K562 (cell line): ENCODE measurements around the gene HSPA4. TPM values are rescaled to one million over a fixed set of nuclear protein-coding genes. Genes with fewer than 3 reads are reported as not detected.
A peak's percentile ranks its signal among the peaks of the same experiment; 100 is the strongest.

ENCODE experiments used
- BRD4 ChIP-seq: fragments of 200-600 bp; sonication (generic); IDR thresholded peaks from 2 replicates; pipeline ENCODE4 v1.6.1; 2017; ENCODE audit warnings: inconsistent platforms
- L3MBTL2 ChIP-seq: fragments of 450-650 bp; IDR thresholded peaks from 2 replicates; pipeline ENCODE4 v1.6.1; 2016; ENCODE audit warnings: mild to moderate bottlenecking, moderate library complexity
- MAFF ChIP-seq: IDR thresholded peaks from 2 replicates; pipeline ENCODE4 v1.6.1; 2012; ENCODE audit warnings: low read length, improper control_type of control experiment
- NR2C2 ChIP-seq, 2 experiments: fragments of 200-800 bp in 1 of 2; sonication (Bioruptor generic) in 1 of 2; sonication (generic) in 1 of 2; formaldehyde crosslinking in 1 of 2; IDR thresholded peaks; 2 replicates each; pipeline versions ENCODE4 v1.6.1 to v1.8.0; 2016 to 2022; ENCODE audit warnings: mild to moderate bottlenecking in 1 of 2, missing compliant biosample characterization in 1 of 2, missing genetic modification characterization in 1 of 2, missing genetic modification reagents in 1 of 2
- polyA plus RNA-seq, 8 experiments: library from polyadenylated mRNA; depleted of rRNA in 4 of 8; stranded (reverse) in 5 of 8; unstranded in 3 of 8; fragments of >200 nt; fragmentation: Nextera tagmentation in 2 of 8; fragmentation: Illumina TruSeq in 1 of 8; extraction: Ambion mirVana in 2 of 8; extraction: Trizol in 1 of 8; gene quantifications; 2 replicates each; pipeline versions ENCODE4 v1.2.1 to v1.2.3, GENCODE V29; 2011 to 2014; ENCODE audit warnings: inconsistent platforms in 1 of 8, missing spikeins in 1 of 8
- total RNA-seq, 7 experiments: library from RNA; depleted of rRNA in 6 of 7; stranded (reverse); fragments of >200 nt in 6 of 7; fragmentation: Illumina TruSeq in 2 of 7; extraction: Trizol in 2 of 7; gene quantifications; 2 replicates each; pipeline versions ENCODE4 v1.2.1 to v1.2.3, GENCODE V29; 2011 to 2021; ENCODE audit warnings: low replicate concordance in 1 of 7
- TF ChIP-seq, protein P1 (sequence below): fragments of 200-800 bp; sonication (Bioruptor generic); IDR thresholded peaks from 2 replicates; pipeline ENCODE4 v1.6.1; 2017; ENCODE audit warnings: missing genetic modification characterization, missing compliant biosample characterization
- TF ChIP-seq, protein P2 (sequence below): fragments of 250-450 bp; sonication (Bioruptor Pico); IDR thresholded peaks from 2 replicates; pipeline ENCODE4 v1.8.0; 2022; ENCODE audit warnings: moderate library complexity, mild to moderate bottlenecking, inconsistent platforms
- TF ChIP-seq, protein P3 (sequence below): sonication (generic); formaldehyde crosslinking; IDR thresholded peaks from 2 replicates; pipeline ENCODE4 v1.9.0; 2022; ENCODE audit warnings: mild to moderate bottlenecking, missing genetic modification reagents
- TF ChIP-seq, protein P4 (sequence below), 2 experiments: fragments of 450-650 bp in 1 of 2; sonication (generic) in 1 of 2; formaldehyde crosslinking in 1 of 2; IDR thresholded peaks; 2 replicates each; pipeline versions ENCODE4 v1.7.1 to v1.9.0; 2016 to 2022; ENCODE audit warnings: inconsistent platforms in 1 of 2, mild to moderate bottlenecking in 1 of 2, missing genetic modification reagents in 1 of 2
- TF ChIP-seq, protein P5 (sequence below): fragments of 450-650 bp; formaldehyde crosslinking; IDR thresholded peaks from 2 replicates; pipeline ENCODE4 v1.4.0; 2022; ENCODE audit warnings: missing genetic modification characterization

HSPA4 gene
- total and polyA plus RNA-seq, 9 of the 15 experiments (the other 6 are each of a cell fraction or from before 2014, with no cell fraction given) = 90.3 to 286 (median 148) TPM

DNA sequence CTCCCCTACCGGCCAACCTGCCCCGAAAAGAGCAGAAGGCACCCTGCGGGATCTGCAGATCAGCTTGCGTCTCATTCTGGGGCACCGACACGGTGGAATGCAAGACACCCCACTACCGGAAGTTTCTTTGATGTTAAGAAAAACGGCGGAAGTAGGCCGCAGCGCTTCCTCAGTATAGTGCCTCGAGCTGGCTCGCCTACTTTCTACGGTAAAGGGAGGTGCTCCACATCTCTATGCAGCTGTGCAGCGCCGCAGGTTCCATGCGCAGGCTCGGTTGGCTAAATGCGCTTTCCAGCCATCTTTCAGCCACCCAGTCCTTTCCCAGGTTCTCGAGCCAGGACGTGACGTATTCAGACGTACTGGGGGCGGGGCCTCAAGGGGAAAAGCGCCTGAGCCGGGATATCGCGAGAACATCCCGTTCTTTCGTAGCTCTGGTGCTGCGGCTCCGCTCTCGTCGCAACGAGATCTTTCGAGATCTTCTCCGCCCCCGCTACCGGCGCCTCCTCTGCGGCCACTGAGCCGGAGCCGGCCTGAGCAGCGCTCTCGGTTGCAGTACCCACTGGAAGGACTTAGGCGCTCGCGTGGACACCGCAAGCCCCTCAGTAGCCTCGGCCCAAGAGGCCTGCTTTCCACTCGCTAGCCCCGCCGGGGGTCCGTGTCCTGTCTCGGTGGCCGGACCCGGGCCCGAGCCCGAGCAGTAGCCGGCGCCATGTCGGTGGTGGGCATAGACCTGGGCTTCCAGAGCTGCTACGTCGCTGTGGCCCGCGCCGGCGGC is at the start of gene HSPA4 (continued):
- TF ChIP-seq, protein P1, sequence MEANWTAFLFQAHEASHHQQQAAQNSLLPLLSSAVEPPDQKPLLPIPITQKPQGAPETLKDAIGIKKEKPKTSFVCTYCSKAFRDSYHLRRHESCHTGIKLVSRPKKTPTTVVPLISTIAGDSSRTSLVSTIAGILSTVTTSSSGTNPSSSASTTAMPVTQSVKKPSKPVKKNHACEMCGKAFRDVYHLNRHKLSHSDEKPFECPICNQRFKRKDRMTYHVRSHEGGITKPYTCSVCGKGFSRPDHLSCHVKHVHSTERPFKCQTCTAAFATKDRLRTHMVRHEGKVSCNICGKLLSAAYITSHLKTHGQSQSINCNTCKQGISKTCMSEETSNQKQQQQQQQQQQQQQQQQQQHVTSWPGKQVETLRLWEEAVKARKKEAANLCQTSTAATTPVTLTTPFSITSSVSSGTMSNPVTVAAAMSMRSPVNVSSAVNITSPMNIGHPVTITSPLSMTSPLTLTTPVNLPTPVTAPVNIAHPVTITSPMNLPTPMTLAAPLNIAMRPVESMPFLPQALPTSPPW (CRISPR knock-in tag) = peak; percentile 55
- TF ChIP-seq, protein P2, sequence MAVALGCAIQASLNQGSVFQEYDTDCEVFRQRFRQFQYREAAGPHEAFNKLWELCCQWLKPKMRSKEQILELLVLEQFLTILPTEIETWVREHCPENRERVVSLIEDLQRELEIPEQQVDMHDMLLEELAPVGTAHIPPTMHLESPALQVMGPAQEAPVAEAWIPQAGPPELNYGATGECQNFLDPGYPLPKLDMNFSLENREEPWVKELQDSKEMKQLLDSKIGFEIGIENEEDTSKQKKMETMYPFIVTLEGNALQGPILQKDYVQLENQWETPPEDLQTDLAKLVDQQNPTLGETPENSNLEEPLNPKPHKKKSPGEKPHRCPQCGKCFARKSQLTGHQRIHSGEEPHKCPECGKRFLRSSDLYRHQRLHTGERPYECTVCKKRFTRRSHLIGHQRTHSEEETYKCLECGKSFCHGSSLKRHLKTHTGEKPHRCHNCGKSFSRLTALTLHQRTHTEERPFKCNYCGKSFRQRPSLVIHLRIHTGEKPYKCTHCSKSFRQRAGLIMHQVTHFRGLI (CRISPR knock-in tag) = no peak
- TF ChIP-seq, protein P3, sequence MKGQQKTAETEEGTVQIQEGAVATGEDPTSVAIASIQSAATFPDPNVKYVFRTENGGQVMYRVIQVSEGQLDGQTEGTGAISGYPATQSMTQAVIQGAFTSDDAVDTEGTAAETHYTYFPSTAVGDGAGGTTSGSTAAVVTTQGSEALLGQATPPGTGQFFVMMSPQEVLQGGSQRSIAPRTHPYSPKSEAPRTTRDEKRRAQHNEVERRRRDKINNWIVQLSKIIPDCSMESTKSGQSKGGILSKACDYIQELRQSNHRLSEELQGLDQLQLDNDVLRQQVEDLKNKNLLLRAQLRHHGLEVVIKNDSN (CRISPR knock-in tag) = no peak
- TF ChIP-seq, protein P4, sequence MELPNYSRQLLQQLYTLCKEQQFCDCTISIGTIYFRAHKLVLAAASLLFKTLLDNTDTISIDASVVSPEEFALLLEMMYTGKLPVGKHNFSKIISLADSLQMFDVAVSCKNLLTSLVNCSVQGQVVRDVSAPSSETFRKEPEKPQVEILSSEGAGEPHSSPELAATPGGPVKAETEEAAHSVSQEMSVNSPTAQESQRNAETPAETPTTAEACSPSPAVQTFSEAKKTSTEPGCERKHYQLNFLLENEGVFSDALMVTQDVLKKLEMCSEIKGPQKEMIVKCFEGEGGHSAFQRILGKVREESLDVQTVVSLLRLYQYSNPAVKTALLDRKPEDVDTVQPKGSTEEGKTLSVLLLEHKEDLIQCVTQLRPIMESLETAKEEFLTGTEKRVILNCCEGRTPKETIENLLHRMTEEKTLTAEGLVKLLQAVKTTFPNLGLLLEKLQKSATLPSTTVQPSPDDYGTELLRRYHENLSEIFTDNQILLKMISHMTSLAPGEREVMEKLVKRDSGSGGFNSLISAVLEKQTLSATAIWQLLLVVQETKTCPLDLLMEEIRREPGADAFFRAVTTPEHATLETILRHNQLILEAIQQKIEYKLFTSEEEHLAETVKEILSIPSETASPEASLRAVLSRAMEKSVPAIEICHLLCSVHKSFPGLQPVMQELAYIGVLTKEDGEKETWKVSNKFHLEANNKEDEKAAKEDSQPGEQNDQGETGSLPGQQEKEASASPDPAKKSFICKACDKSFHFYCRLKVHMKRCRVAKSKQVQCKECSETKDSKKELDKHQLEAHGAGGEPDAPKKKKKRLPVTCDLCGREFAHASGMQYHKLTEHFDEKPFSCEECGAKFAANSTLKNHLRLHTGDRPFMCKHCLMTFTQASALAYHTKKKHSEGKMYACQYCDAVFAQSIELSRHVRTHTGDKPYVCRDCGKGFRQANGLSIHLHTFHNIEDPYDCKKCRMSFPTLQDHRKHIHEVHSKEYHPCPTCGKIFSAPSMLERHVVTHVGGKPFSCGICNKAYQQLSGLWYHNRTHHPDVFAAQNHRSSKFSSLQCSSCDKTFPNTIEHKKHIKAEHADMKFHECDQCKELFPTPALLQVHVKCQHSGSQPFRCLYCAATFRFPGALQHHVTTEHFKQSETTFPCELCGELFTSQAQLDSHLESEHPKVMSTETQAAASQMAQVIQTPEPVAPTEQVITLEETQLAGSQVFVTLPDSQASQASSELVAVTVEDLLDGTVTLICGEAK (IDR thresholded peaks at IDR 0.05) = peak; percentile 91
- TF ChIP-seq, protein P4 (CRISPR knock-in tag; IDR thresholded peaks at IDR 0.05) = 0 out of 2 replicates have a peak, but pooled peaks have one; percentile 29
- TF ChIP-seq, protein P5, sequence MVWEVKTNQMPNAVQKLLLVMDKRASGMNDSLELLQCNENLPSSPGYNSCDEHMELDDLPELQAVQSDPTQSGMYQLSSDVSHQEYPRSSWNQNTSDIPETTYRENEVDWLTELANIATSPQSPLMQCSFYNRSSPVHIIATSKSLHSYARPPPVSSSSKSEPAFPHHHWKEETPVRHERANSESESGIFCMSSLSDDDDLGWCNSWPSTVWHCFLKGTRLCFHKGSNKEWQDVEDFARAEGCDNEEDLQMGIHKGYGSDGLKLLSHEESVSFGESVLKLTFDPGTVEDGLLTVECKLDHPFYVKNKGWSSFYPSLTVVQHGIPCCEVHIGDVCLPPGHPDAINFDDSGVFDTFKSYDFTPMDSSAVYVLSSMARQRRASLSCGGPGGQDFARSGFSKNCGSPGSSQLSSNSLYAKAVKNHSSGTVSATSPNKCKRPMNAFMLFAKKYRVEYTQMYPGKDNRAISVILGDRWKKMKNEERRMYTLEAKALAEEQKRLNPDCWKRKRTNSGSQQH (CRISPR knock-in tag) = no peak
- no peak; the same call in 1 of the 2 replicates for TF ChIP-seq NR2C2 (CRISPR knock-in tag; IDR thresholded peaks at IDR 0.05)
- no peak for TF ChIP-seq NR2C2 (tag; IDR thresholded peaks at IDR 0.05)
- peak; percentile 92 for TF ChIP-seq BRD4
- TF ChIP-seq L3MBTL2 = no peak; the same call in 1 of the 2 replicates
- peak; percentile 49; the same call in 1 of the 2 replicates for TF ChIP-seq MAFF
